SK-N-MC (cell line): ENCODE measurements around the gene CAMK2G.

Source experiments
- EZH2 ChIP-seq: fragments of 200-600 bp; sonication (generic); IDR thresholded peaks from one replicate; pipeline ENCODE4 v1.6.1; 2017; ENCODE audit warnings: antibody characterized with exemption
- POLR2AphosphoS5 ChIP-seq: IDR thresholded peaks from 2 replicates; pipeline ENCODE4 v1.6.1; 2012; ENCODE audit warnings: mild to moderate bottlenecking, low read depth, low read length, borderline replicate concordance

- TF ChIP-seq POLR2AphosphoS5 (no peak), EZH2 (no peak)
Observed at GRCh38 chr10:73815719-73816030, 58.7 kb downstream of the CAMK2G start.
